ENCODE measurements around the gene PLEKHN1. TPM values are rescaled to one million over a fixed set of nuclear protein-coding genes. Genes with fewer than 3 reads are reported as not detected.

Gene PLEKHN1
- total RNA-seq, 1 donor from 2014 or later, result 15.2 TPM

DNA sequence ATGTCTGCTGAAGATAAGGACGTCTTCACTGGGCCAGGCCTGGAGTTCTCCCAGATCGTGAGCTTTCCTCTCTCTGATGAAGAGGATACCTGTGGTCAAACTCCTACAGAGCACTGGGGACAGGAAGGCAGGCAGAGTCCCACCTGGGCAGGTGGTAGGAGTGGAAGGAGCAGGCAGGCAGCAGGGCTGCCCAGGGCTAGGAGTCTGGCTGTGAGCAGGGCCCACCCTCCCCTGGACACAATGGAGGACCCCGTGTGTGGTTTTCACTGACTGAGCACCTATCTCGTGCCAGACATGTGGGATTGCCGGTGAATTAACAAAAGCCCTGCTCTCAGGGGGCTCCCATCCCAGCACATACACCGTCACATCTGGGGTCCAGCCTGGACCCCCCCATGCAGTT, 47.4 kb upstream of the PLEKHN1 start:
- no peak for DNase-seq (ENCODE audit: extremely low spot score in 2 of 2)
- Histone ChIP-seq H3K4me3 (no peak overlapping the region), H3K36me3 (no peaks in the 10 kb centered on the region), H3K27ac (no peak overlapping the region), H3K27me3 (no peaks in the 10 kb centered on the region), H3K4me1 (peaks cover 40% of the 10 kb centered on the region), H3K9me3 (no peaks in the 10 kb centered on the region)
- TF ChIP-seq POLR2AphosphoS5 (IDR thresholded peaks at IDR 0.05; ENCODE audit: insufficient read depth in 1 of 2, low read depth in 1 of 2) (no peak), CTCF (IDR thresholded peaks at IDR 0.05) (no peak), POLR2A (IDR thresholded peaks at IDR 0.05) (no peak)
- intact Hi-C loops (cut with DNase I), result no loop called here

- no peaks in the 10 kb centered on the region for H3K27me3 ChIP-seq
- no peaks in the 10 kb centered on the region for H3K9me3 ChIP-seq
- H3K4me1 ChIP-seq, result peaks cover 40% of the 10 kb centered on the region
- intact Hi-C loops (cut with DNase I), result no loop called here
- no peaks in the 10 kb centered on the region for H3K36me3 ChIP-seq
- H3K4me3 ChIP-seq, result no peak overlapping the region
- no peak for DNase-seq (ENCODE audit: extremely low spot score in 2 of 2)
- no peak for TF ChIP-seq CTCF (IDR thresholded peaks at IDR 0.05)
- no peak for TF ChIP-seq POLR2A (IDR thresholded peaks at IDR 0.05)
- no peak for TF ChIP-seq POLR2AphosphoS5 (IDR thresholded peaks at IDR 0.05; ENCODE audit: insufficient read depth in 1 of 2, low read depth in 1 of 2)
- no peak overlapping the region for H3K27ac ChIP-seq
Measured at GRCh38 chr1:919271-919872, 46.9 kb upstream of the PLEKHN1 start.

DNA sequence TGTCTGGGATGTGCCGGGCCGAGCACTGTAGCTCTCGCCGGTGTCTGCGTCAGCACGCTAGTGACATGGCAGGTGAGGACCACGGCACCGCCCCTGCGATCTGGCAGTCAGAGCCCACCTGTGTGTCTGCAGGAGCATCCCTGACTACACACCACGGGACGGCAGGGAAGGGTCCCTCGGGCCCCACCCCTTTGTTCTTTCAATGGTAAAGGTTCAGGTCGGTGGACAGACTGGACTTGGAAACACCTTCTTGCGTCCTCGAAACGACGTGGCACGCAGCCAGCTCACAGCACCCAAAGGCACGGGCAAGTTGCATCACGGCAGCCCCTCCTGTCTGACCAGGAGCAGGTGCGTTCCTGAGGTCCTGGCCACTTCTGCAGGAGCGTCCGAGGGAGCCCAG, 46.3 kb upstream of the PLEKHN1 start:
- H3K27me3 ChIP-seq, result no peaks in the 10 kb centered on the region
- no peak for DNase-seq (ENCODE audit: extremely low spot score in 2 of 2)
- H3K4me1 ChIP-seq, result peaks cover 44% of the 10 kb centered on the region
- H3K36me3 ChIP-seq, result no peaks in the 10 kb centered on the region
- H3K27ac ChIP-seq, result no peak overlapping the region
- no peaks in the 10 kb centered on the region for H3K9me3 ChIP-seq
- no peak overlapping the region for H3K4me3 ChIP-seq
- intact Hi-C loops (cut with DNase I), result no loop called here
- TF ChIP-seq POLR2AphosphoS5 (IDR thresholded peaks at IDR 0.05; ENCODE audit: insufficient read depth in 1 of 2, low read depth in 1 of 2), result no peak

DNA sequence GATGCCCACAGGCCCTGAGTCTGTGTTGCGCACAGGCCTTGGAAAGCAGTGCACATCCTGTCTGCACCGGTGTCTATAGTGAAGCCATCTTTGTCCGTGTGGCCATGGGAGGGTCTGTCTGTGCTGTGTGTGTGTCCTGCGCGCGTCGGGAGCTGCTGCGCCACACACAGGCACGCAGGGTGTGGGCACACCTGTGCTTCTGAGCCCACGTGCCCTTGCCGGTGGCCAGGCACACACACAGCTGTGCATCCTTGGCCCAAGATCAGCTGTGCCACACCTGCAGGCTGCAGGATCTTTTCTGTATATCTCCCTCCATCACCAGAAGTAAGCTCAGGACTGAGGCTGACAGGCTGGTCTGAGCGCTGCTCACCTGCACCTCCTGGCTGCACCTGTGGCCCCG, 45.8 kb upstream of the PLEKHN1 start:
- Histone ChIP-seq H3K27me3 (no peaks in the 10 kb centered on the region), H3K4me3 (peak overlapping the region in 1 of 2 donors; percentile 13)

GRCh38 chr1:921011-921837, 45.1 kb upstream of the PLEKHN1 start:
- intact Hi-C loops (cut with DNase I), result no loop called here
- peak overlapping the region; percentile 1 to 13 for H3K4me3 ChIP-seq

More for the DNA sequence above, 45.8 kb upstream of the PLEKHN1 start:
- TF ChIP-seq POLR2A (IDR thresholded peaks at IDR 0.05) (no peak), CTCF (IDR thresholded peaks at IDR 0.05) (no peak), POLR2AphosphoS5 (IDR thresholded peaks at IDR 0.05; ENCODE audit: insufficient read depth in 1 of 2, low read depth in 1 of 2) (no peak)
- intact Hi-C loops (cut with DNase I), result no loop called here
- no peak for DNase-seq (ENCODE audit: extremely low spot score in 2 of 2)
- no peak overlapping the region for H3K27ac ChIP-seq
- H3K36me3 ChIP-seq, result no peaks in the 10 kb centered on the region
- H3K4me1 ChIP-seq, result peaks cover 48% of the 10 kb centered on the region
- H3K9me3 ChIP-seq, result no peaks in the 10 kb centered on the region

More at GRCh38 chr1:921011-921837, 45.1 kb upstream of the PLEKHN1 start:
- Histone ChIP-seq H3K27me3 (peaks cover 4% of the 10 kb centered on the region), H3K4me1 (peaks cover 56% of the 10 kb centered on the region), H3K27ac (no peak overlapping the region), H3K36me3 (no peaks in the 10 kb centered on the region), H3K9me3 (no peaks in the 10 kb centered on the region)
- TF ChIP-seq POLR2A (IDR thresholded peaks at IDR 0.05), result no peak
- TF ChIP-seq CTCF (IDR thresholded peaks at IDR 0.05), result peak in 1 of 3 experiments; percentile 29
- peak in 1 of 2 donors; percentile 36 for TF ChIP-seq POLR2AphosphoS5 (IDR thresholded peaks at IDR 0.05; ENCODE audit: insufficient read depth in 1 of 2, low read depth in 1 of 2)
- DNase-seq (ENCODE audit: extremely low spot score in 2 of 2), result no peak

Data from vagina (tissue), 2 donors.